Muscle of arm (tissue), 12 donors: ENCODE measurements around the gene RFC3. TPM values are rescaled to one million over a fixed set of nuclear protein-coding genes. Genes with fewer than 3 reads are reported as not detected.

Experiments
- DNase-seq: peaks from one replicate; pipeline ENCODE4 v3.0.0-alpha.2; 2013
- polyA plus RNA-seq, 12 donors: library from polyadenylated mRNA; unstranded; fragments of 120-200 nt; gene quantifications; one replicate each; pipeline ENCODE4 v1.2.1, GENCODE V29; 2013; ENCODE audit not compliant: insufficient read length in 12 of 12

The RFC3 gene
- polyA plus RNA-seq, 12 donors = 10.1 to 18.1 (median 14.8) TPM; not detected in 1

- no peak for DNase-seq
Measured at GRCh38 chr13:33863188-33863789, 45.3 kb downstream of the RFC3 start.

GRCh38 chr13:33865945-33866344 is 48.0 kb downstream of the RFC3 start:
- no peak for DNase-seq

GRCh38 chr13:33867472-33867871 is 49.5 kb downstream of the RFC3 start:
- no peak for DNase-seq

- DNase-seq = no peak
Measured at GRCh38 chr13:33868343-33868994, 50.5 kb downstream of the RFC3 start.

- DNase-seq = no peak
Measured at GRCh38 chr13:33869005-33869404, 51.1 kb downstream of the RFC3 start.

GRCh38 chr13:33870046-33870668 is 52.2 kb downstream of the RFC3 start:
- DNase-seq = no peak

- no peak for DNase-seq
Measured at GRCh38 chr13:33871207-33872004, 53.5 kb downstream of the RFC3 start.

GRCh38 chr13:33872005-33872351 is 54.0 kb downstream of the RFC3 start:
- no peak for DNase-seq

GRCh38 chr13:33873251-33873908 is 55.4 kb downstream of the RFC3 start:
- DNase-seq = no peak

GRCh38 chr13:33874871-33875270 is 56.9 kb downstream of the RFC3 start:
- DNase-seq = no peak

GRCh38 chr13:33875618-33876401 is 57.9 kb downstream of the RFC3 start:
- no peak for DNase-seq

GRCh38 chr13:33876716-33877394 is 58.9 kb downstream of the RFC3 start:
- DNase-seq = no peak

- no peak for DNase-seq
Measured at GRCh38 chr13:33879118-33879517, 61.2 kb downstream of the RFC3 start.

GRCh38 chr13:33882804-33883203 is 64.9 kb downstream of the RFC3 start:
- no peak for DNase-seq

- no peak for DNase-seq
Measured at GRCh38 chr13:33884531-33885220, 66.7 kb downstream of the RFC3 start.
